Activated CD4-positive, alpha-beta T cell treated with anti-CD3 and anti-CD28 coated beads, Interleukin-2, Interleukin-4, amounts not matched to agents 100 ng/mL and 50 ng/mL, durations not matched to agents 16 hours and 8 hours (primary cell): ENCODE measurements around the gene ACP7.
"Not testable (repeated sequence)": the region's sequence is repeated elsewhere in the genome, so short reads cannot be mapped to it uniquely, and the experiment has no call there.

Source experiments
- DNase-seq: peaks from one replicate; pipeline ENCODE4 v3.0.0-alpha.2; 2020; ENCODE audit warnings: low spot score

ACP7 gene

DNA sequence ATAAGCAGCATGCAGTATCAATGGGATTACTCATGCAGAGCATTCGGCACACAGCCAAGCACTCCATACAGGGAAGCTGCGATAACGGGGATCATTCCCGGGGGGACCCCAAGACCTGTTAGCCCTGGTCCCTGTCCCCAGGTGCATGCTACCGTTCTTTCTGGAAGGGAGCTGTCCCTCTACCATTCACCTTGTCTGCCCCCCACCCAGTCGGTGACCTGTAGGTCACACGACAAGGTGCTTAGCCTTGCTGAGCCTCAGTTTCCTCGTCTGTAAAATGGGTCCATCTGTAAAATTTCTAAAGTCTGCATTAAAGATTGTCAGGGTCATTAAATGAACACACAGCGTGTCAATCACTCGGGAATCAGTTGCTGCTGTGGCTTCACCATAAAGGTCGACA, 6.8 kb upstream of the ACP7 start:
- DNase-seq, result no peak

DNA sequence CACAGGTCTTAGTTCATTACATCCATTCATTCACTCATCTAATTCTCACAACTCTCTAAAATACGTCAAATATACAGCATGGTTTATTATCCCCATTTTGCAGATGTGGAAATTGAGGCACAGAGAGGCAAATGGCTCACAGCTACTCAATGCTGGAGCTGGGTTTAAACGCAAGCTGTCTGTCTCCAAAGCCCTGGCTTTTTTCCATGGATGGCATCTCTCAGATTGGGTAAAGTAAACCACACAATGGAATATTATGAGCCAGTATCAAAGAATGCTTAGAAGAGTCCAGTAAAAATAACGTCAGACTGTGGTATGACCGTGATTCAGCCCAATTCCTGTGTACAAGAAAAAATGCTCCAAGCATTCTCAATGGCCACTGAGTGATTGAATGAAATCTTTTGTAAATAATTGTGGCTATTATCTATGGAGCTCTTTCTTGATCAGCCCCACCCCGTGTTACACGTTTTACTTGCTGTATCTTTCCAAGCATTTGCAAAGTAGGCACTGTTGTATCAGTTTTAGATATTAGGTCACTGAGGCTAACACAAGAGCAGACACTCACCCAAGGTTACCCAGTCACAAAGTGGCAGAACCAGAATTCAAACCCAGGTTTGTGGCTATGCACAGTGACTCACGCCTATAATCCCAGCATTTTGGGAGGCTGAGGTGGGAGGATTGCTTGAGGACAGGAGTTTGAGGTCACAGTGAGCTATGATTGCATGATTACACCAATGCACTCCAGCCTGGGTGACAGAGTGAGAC, 5.5 kb upstream of the ACP7 start:
- DNase-seq, result no peak

GRCh38 chr19:39080431-39080830, 3.7 kb upstream of the ACP7 start:
- DNase-seq, result no peak

GRCh38 chr19:39082167-39082566, 2.0 kb upstream of the ACP7 start:
- DNase-seq, result no peak

DNA sequence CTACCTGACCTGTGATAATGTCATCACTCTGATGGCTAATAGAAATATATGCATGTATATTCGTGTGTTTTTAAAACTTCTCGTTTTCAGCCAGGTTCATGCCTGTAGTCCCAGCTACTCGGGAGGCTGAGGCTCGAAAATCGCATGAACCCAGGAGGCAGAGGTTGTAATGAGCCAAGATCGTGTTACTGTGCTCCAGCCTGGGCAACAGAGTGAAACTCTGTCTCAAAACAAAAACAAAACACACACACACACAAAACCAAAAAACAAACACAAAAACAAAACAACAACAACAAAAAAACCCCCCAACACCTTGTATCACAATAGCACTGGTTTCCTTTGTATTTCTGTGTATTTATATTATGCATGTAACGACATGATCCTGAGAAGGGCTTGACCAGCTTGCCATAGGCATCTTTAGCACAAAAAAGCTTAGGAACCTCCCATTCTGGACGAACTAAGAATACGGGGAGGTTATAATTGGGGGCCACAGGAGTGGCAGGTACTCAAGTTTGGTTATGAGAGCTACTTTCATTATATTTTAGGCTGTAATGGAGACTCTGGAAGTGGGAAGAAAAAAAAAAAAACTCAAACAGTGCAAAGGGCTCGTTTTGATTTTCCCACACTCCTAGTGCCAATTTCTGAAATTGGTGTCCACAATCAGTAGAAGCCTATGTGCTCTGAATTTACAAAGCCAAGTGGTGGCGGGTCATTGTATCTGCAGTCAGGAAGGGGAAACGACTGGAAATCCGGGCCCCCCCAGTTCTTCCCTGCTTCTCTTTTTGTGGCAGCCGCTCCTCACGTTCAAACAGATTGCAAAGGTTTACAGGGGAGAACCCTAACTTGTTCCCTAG, 1.2 kb upstream of the ACP7 start:
- DNase-seq, result no peak

GRCh38 chr19:39083599-39083982, 577 bp upstream of the ACP7 start:
- no peak for DNase-seq

DNA sequence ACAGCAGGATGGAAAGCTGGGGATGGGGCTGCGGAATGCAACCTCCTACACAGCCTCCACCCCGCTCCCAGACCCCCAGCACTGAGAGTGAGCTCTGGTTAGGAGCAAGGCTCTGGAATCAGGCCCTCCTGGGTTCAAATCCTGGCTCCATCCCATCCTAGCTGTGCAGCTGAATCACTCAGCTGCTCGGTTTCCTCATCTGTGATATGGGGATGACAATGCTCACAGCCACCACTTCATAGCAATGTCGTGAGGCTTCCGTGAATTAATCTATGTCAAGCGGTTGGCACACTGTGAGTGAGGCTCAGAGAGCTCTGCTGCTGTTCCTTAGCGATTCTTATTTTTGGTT, 538 bp downstream of the ACP7 start:
- no peak for DNase-seq

GRCh38 chr19:39085392-39085791, 1.2 kb downstream of the ACP7 start:
- no peak for DNase-seq

DNA sequence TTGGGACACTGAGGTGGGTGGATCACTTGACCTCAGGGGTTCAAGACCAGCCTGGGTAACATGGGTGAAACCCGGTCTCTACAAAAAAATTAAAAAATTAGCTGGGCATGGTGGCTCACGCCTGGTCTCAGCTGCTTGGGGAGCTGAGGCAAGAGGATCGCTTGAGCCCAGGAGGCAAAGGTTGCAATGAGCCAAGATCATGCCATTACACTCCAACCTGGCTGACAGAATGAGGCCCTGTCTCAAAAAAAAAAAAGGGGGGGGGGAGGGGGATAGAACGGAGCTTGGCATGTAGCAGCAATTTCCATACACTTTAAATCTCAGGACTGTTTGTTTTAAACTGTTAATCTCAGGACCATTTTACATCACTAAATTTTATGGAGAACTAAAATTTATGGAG, 2.2 kb downstream of the ACP7 start:
- DNase-seq, result no peak

- no peak for DNase-seq
These were observed 3.9 kb downstream of the ACP7 start for GRCh38 chr19:39087907-39088686.

- DNase-seq, result not testable (repeated sequence)
These were observed 5.8 kb downstream of the ACP7 start for GRCh38 chr19:39090016-39090415.

DNA sequence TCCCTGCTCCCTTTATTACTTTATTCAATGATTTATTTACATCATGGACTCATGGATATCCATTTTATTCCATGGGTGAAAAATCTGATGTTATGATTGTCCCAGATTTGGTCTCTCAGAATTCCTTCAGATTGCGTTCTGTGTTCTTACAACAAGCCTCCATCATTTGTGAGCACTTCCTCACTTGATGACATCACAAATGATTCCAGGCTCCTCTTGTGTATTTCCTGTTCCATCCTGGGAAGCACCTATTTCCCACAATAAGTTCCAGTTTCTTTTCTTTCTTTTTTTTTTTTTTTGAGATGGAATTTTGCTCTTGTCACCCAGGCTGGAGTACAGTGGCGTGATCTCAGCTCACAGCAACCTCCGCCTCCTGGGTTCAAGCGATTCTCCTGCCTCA, 6.7 kb downstream of the ACP7 start:
- no peak for DNase-seq

GRCh38 chr19:39095799-39096540, 11.8 kb downstream of the ACP7 start:
- not testable (repeated sequence) for DNase-seq

GRCh38 chr19:39097299-39097698, 13.1 kb downstream of the ACP7 start:
- no peak for DNase-seq

GRCh38 chr19:39097721-39098120, 13.6 kb downstream of the ACP7 start:
- no peak for DNase-seq

GRCh38 chr19:39098365-39099269, 14.4 kb downstream of the ACP7 start:
- DNase-seq, result no peak

DNA sequence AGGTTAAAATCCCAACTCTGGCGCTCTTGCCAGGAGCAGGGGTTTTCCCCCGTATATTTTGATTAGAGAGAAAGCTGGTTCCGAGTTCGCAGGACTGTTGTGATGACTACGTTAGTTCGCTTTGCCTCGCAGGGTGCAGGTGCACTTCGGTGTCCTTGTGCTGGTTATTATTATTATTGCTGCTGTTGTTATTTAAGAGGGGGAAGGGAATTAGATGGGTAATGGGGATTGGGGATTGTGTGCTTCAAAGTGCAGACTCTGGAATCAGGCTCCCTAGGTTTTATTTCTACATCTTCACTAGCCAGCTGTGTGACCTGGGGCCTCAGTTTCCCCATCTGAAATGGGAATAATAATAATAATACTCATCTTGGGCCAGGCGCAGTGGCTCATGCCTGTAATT, 15.2 kb downstream of the ACP7 start:
- DNase-seq, result no peak

GRCh38 chr19:39100500-39101166, 16.5 kb downstream of the ACP7 start:
- no peak for DNase-seq

GRCh38 chr19:39103151-39103550, 19.0 kb downstream of the ACP7 start:
- no peak for DNase-seq

GRCh38 chr19:39104186-39104596, 20.0 kb downstream of the ACP7 start:
- DNase-seq, result no peak
